ENCODE measurements around the gene MAPKAPK2. TPM values are rescaled to one million over a fixed set of nuclear protein-coding genes. Genes with fewer than 3 reads are reported as not detected.

Gene MAPKAPK2
- total RNA-seq, 2 donors from 2014 or later: 27.1 to 67.0 TPM

DNA sequence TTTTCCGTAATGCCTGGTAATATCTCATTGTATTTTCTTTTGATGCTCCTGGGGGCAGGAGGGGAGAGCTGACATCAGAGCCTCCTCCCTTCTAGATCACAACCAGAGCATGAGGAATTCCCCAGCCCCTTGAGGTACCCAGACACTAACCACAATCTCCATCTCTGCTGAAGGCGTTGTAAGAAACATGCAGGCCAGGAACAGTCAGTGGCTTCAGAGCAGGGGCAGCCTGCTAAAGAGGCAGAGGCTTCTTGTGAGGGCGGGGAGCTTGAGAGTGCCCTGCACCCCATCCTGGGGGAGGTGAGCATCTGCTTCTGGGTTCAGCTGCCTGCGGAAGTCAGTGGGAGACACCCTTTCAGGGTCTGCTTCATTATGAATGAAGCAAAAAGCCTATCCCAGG lies 19.0 kb downstream of the MAPKAPK2 start:
- 64% methylated on average over 4 of the region's 4 CpGs for WGBS
- no peaks in the 10 kb centered on the region for H3K9me3 ChIP-seq
- peaks cover 3% of the 10 kb centered on the region for H3K4me1 ChIP-seq (replicated peaks)
- TF ChIP-seq POLR2A (IDR thresholded peaks at IDR 0.05) (no peak), POLR2AphosphoS5 (IDR thresholded peaks at IDR 0.05) (no peak)
- TF ChIP-seq, protein P1, sequence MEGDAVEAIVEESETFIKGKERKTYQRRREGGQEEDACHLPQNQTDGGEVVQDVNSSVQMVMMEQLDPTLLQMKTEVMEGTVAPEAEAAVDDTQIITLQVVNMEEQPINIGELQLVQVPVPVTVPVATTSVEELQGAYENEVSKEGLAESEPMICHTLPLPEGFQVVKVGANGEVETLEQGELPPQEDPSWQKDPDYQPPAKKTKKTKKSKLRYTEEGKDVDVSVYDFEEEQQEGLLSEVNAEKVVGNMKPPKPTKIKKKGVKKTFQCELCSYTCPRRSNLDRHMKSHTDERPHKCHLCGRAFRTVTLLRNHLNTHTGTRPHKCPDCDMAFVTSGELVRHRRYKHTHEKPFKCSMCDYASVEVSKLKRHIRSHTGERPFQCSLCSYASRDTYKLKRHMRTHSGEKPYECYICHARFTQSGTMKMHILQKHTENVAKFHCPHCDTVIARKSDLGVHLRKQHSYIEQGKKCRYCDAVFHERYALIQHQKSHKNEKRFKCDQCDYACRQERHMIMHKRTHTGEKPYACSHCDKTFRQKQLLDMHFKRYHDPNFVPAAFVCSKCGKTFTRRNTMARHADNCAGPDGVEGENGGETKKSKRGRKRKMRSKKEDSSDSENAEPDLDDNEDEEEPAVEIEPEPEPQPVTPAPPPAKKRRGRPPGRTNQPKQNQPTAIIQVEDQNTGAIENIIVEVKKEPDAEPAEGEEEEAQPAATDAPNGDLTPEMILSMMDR (IDR thresholded peaks at IDR 0.05): no peak
- intact Hi-C loops (cut with DNase I): no loop called here
- H3K36me3 ChIP-seq: no peaks in the 10 kb centered on the region
- H3K27ac ChIP-seq: no peak overlapping the region
- H3K27me3 ChIP-seq (replicated peaks; ENCODE audit: insufficient read depth): no peaks in the 10 kb centered on the region
- H3K4me3 ChIP-seq: no peak overlapping the region
- no peak for DNase-seq (ENCODE audit: low spot score)

- no peak overlapping the region for H3K4me3 ChIP-seq
- no peaks in the 10 kb centered on the region for H3K36me3 ChIP-seq
- TF ChIP-seq POLR2AphosphoS5 (IDR thresholded peaks at IDR 0.05) (no peak), POLR2A (IDR thresholded peaks at IDR 0.05) (no peak)
- TF ChIP-seq, protein P1 (IDR thresholded peaks at IDR 0.05): no peak
- H3K4me1 ChIP-seq (replicated peaks): peaks cover 3% of the 10 kb centered on the region
- WGBS: 86% methylated on average over 9 of the region's 9 CpGs
- intact Hi-C loops (cut with DNase I): no loop called here
- H3K9me3 ChIP-seq: no peaks in the 10 kb centered on the region
- H3K27me3 ChIP-seq (replicated peaks; ENCODE audit: insufficient read depth): no peaks in the 10 kb centered on the region
- DNase-seq (ENCODE audit: low spot score): no peak
- no peak overlapping the region for H3K27ac ChIP-seq
Observed at GRCh38 chr1:206704226-206704625, 19.5 kb downstream of the MAPKAPK2 start.

- no peaks in the 10 kb centered on the region for H3K36me3 ChIP-seq
- 26% methylated on average over 4 of the region's 4 CpGs for WGBS
- peaks cover 3% of the 10 kb centered on the region for H3K4me1 ChIP-seq (replicated peaks)
- H3K27me3 ChIP-seq (replicated peaks; ENCODE audit: insufficient read depth): no peaks in the 10 kb centered on the region
- no peaks in the 10 kb centered on the region for H3K9me3 ChIP-seq
- no peak for DNase-seq (ENCODE audit: low spot score)
- no peak overlapping the region for H3K27ac ChIP-seq
- no peak overlapping the region for H3K4me3 ChIP-seq
- intact Hi-C loops (cut with DNase I): no loop called here
- TF ChIP-seq, protein P1 (IDR thresholded peaks at IDR 0.05): no peak
- no peak for TF ChIP-seq POLR2AphosphoS5 (IDR thresholded peaks at IDR 0.05)
- no peak for TF ChIP-seq POLR2A (IDR thresholded peaks at IDR 0.05)
Observed at GRCh38 chr1:206705191-206705590, 20.5 kb downstream of the MAPKAPK2 start.

DNA sequence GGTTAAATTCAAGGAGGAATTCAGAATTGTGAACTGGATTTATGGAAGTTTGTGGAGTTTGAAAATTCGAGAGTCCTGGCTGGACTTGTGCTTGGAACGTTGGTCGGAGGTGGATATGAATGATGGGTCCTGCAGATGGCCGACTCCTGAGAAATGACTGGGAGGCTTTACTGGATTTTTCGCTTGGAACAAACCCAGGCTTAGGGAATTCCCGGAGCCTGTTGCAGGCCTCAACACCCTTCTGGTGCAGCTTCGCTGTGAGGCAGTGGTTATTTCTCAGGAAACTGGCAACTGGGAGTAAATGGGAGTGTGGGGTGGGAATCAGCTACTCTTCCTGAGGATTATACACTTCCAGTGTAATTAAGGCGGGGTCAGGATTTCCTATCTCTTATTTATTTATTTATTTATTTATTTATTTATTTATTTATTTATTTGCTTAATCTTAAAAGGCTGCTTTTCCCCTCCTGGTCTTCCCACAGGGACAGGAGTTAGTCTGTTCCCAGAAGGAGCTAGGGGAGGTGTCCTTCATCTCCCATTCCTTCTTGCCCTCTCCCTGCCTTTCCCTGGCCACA lies 21.1 kb downstream of the MAPKAPK2 start:
- WGBS: 66% methylated on average over 8 of the region's 8 CpGs
- DNase-seq (ENCODE audit: low spot score): no peak
- no peaks in the 10 kb centered on the region for H3K36me3 ChIP-seq
- no peak overlapping the region for H3K4me3 ChIP-seq
- TF ChIP-seq POLR2AphosphoS5 (IDR thresholded peaks at IDR 0.05) (no peak), POLR2A (IDR thresholded peaks at IDR 0.05) (no peak)
- TF ChIP-seq, protein P1 (IDR thresholded peaks at IDR 0.05): no peak
- no peaks in the 10 kb centered on the region for H3K9me3 ChIP-seq
- peaks cover 3% of the 10 kb centered on the region for H3K4me1 ChIP-seq (replicated peaks)
- no peaks in the 10 kb centered on the region for H3K27me3 ChIP-seq (replicated peaks; ENCODE audit: insufficient read depth)
- intact Hi-C loops (cut with DNase I): no loop called here
- no peak overlapping the region for H3K27ac ChIP-seq

- no peak for TF ChIP-seq POLR2A (IDR thresholded peaks at IDR 0.05)
- no peak for TF ChIP-seq POLR2AphosphoS5 (IDR thresholded peaks at IDR 0.05)
- TF ChIP-seq, protein P1 (IDR thresholded peaks at IDR 0.05): no peak
Observed at GRCh38 chr1:206706298-206706791, 21.6 kb downstream of the MAPKAPK2 start.

More at GRCh38 chr1:206706298-206706791, 21.6 kb downstream of the MAPKAPK2 start:
- peaks cover 3% of the 10 kb centered on the region for H3K4me1 ChIP-seq (replicated peaks)
- no peak overlapping the region for H3K4me3 ChIP-seq
- H3K36me3 ChIP-seq: no peaks in the 10 kb centered on the region
- no peaks in the 10 kb centered on the region for H3K27me3 ChIP-seq (replicated peaks; ENCODE audit: insufficient read depth)
- intact Hi-C loops (cut with DNase I): no loop called here
- H3K9me3 ChIP-seq: no peaks in the 10 kb centered on the region
- no peak overlapping the region for H3K27ac ChIP-seq
- 50% methylated on average over 11 of the region's 11 CpGs for WGBS
- DNase-seq (ENCODE audit: low spot score): no peak
